H1 (cell line): ENCODE data around the gene ATP13A2.

Source experiments
- CEBPB ChIP-seq: IDR thresholded peaks from 2 replicates; pipeline ENCODE4 v1.6.1; 2012; ENCODE audit warnings: low read depth, low read length
- CTCF ChIP-seq, 3 experiments: IDR thresholded peaks; 1 replicate in 2 of 3; 2 replicates in 1 of 3; pipeline versions ENCODE4 v1.5.1 to v1.6.1; 2011; ENCODE audit warnings: low read length in 3 of 3, mild to moderate bottlenecking in 3 of 3, inconsistent platforms in 2 of 3, low read depth in 1 of 3, moderate library complexity in 1 of 3; ENCODE audit not compliant: insufficient read depth in 1 of 3; ENCODE audit errors: control extremely low read depth in 1 of 3
- EZH2 ChIP-seq: fragments of 200-600 bp; sonication (generic); IDR thresholded peaks from 2 replicates; pipeline ENCODE4 v1.7.1; 2012; ENCODE audit warnings: low read depth, mild to moderate bottlenecking, moderate library complexity, low read length, inconsistent platforms; ENCODE audit not compliant: severe bottlenecking
- HDAC2 ChIP-seq, 2 experiments: fragments of 300-600 bp in 1 of 2; sonication (generic) in 1 of 2; IDR thresholded peaks; 2 replicates each; pipeline ENCODE4 v1.6.1; 2011 to 2012; ENCODE audit warnings: low read depth in 2 of 2, low read length in 2 of 2, mild to moderate bottlenecking in 2 of 2, moderate library complexity in 2 of 2, borderline replicate concordance in 1 of 2, inconsistent platforms in 1 of 2
- KDM1A ChIP-seq: fragments of 200-600, 300-600 bp; sonication (generic); IDR thresholded peaks from 2 replicates; pipeline ENCODE4 v1.7.1; 2016; ENCODE audit warnings: mild to moderate bottlenecking, low read length, borderline replicate concordance
- MAX ChIP-seq: IDR thresholded peaks from 2 replicates; pipeline ENCODE4 v1.6.1; 2012; ENCODE audit warnings: inconsistent platforms
- POLR2A ChIP-seq, 2 experiments: IDR thresholded peaks; 1 replicate in 1 of 2; 2 replicates in 1 of 2; pipeline ENCODE4 v1.6.1; 2011; ENCODE audit warnings: low read depth in 2 of 2, low read length in 2 of 2, mild to moderate bottlenecking in 2 of 2; ENCODE audit errors: control extremely low read depth in 1 of 2
- SUZ12 ChIP-seq: fragments of 200-600 bp; sonication (generic); IDR thresholded peaks from 2 replicates; pipeline ENCODE4 v1.6.1; 2012; ENCODE audit warnings: mild to moderate bottlenecking, inconsistent platforms, low read length, moderate library complexity, mixed read lengths
- TCF12 ChIP-seq: IDR thresholded peaks from 2 replicates; pipeline ENCODE4 v1.6.1; 2011; ENCODE audit warnings: low read depth, mild to moderate bottlenecking, low read length
- ZNF274 ChIP-seq: IDR thresholded peaks from 2 replicates; pipeline ENCODE4 v1.7.0; 2012; ENCODE audit warnings: low read length, borderline replicate concordance; ENCODE audit errors: extremely low read depth

GRCh38 chr1:17055801-17056200 lies 44.1 kb upstream of the ATP13A2 start:
- TF ChIP-seq ZNF274 (no peak), EZH2 (no peak), MAX (no peak), CTCF (IDR thresholded peaks at IDR 0.05; ENCODE audit: control extremely low read depth in 1 of 3, insufficient read depth in 1 of 3, low read depth in 1 of 3, low read length in 3 of 3) (no peak), CEBPB (no peak), POLR2A (IDR thresholded peaks at IDR 0.05; ENCODE audit: control extremely low read depth in 1 of 2, low read depth in 2 of 2, low read length in 2 of 2) (no peak), KDM1A (no peak), TCF12 (no peak), HDAC2 (IDR thresholded peaks at IDR 0.05; ENCODE audit: borderline replicate concordance in 1 of 2, low read depth in 2 of 2, low read length in 2 of 2) (no peak), SUZ12 (no peak)
